K562 (cell line): ENCODE measurements around the gene CSF1. TPM values are rescaled to one million over a fixed set of nuclear protein-coding genes. Genes with fewer than 3 reads are reported as not detected.

Source experiments
- ARID2 ChIP-seq: fragments of 450-650 bp; IDR thresholded peaks from 2 replicates; pipeline ENCODE4 v1.6.1; 2017; ENCODE audit warnings: antibody characterized with exemption, mild to moderate bottlenecking
- ATF7 ChIP-seq: fragments of 450-650 bp; IDR thresholded peaks from 2 replicates; pipeline ENCODE4 v1.7.1; 2014; ENCODE audit warnings: mild to moderate bottlenecking, moderate library complexity
- CBX2 ChIP-seq: fragments of 200-600 bp; sonication (generic); IDR thresholded peaks from one replicate; pipeline ENCODE4 v1.6.1; 2012; ENCODE audit warnings: mild to moderate bottlenecking, low read length, inconsistent platforms; ENCODE audit not compliant: insufficient read depth, poor library complexity, severe bottlenecking
- E2F6 ChIP-seq, 2 experiments: IDR thresholded peaks; 2 replicates each; pipeline ENCODE4 v1.6.1; 2011; ENCODE audit warnings: borderline replicate concordance in 1 of 2, control low read depth in 1 of 2, low read depth in 1 of 2, low read length in 1 of 2, mild to moderate bottlenecking in 1 of 2, mixed read lengths in 1 of 2, moderate library complexity in 1 of 2; ENCODE audit not compliant: insufficient read depth in 1 of 2, insufficient read length in 1 of 2, poor library complexity in 1 of 2, severe bottlenecking in 1 of 2; ENCODE audit errors: extremely low read depth in 1 of 2
- EP400 ChIP-seq: fragments of 450-650 bp; IDR thresholded peaks from 2 replicates; pipeline ENCODE4 v1.6.1; 2017; ENCODE audit warnings: antibody characterized with exemption, mild to moderate bottlenecking, moderate library complexity
- ETV5 ChIP-seq: sonication (generic); formaldehyde crosslinking; IDR thresholded peaks from 2 replicates; pipeline ENCODE4 v1.4.0; 2020; ENCODE audit warnings: low read depth, mild to moderate bottlenecking, missing genetic modification reagents
- FOXM1 ChIP-seq, 2 experiments: fragments of 450-650 bp in 1 of 2; sonication (generic) in 1 of 2; formaldehyde crosslinking in 1 of 2; IDR thresholded peaks; 2 replicates each; pipeline versions ENCODE4 v1.6.1 to v1.9.0; 2017 to 2022; ENCODE audit warnings: low read depth in 2 of 2, mild to moderate bottlenecking in 2 of 2, missing genetic modification reagents in 1 of 2, moderate library complexity in 1 of 2
- HDAC8 ChIP-seq: fragments of 450-650 bp; IDR thresholded peaks from 2 replicates; pipeline ENCODE4 v1.6.1; 2016; ENCODE audit warnings: mild to moderate bottlenecking, missing genetic modification characterization, moderate library complexity, missing compliant biosample characterization
- HSF4 ChIP-seq: fragments of 250-450 bp; sonication (Bioruptor Pico); IDR thresholded peaks from 2 replicates; pipeline ENCODE4 v2.1.2; 2022; ENCODE audit warnings: mild to moderate bottlenecking, moderate library complexity, borderline replicate concordance
- KLF10 ChIP-seq: fragments of 250-450 bp; sonication (Bioruptor Pico); IDR thresholded peaks from 2 replicates; pipeline ENCODE4 v1.6.1; 2021; ENCODE audit warnings: matching md5 sums
- NONO ChIP-seq, 2 experiments: fragments of 200-400 bp in 1 of 2; fragments of 450-650 bp in 1 of 2; formaldehyde crosslinking in 1 of 2; IDR thresholded peaks; 2 replicates each; pipeline ENCODE4 v1.6.1; 2017; ENCODE audit warnings: low read depth in 2 of 2, mild to moderate bottlenecking in 2 of 2, moderate library complexity in 2 of 2, low read length in 1 of 2
- NR4A1 ChIP-seq, 2 experiments: fragments of 250-450 bp in 1 of 2; fragments of 450-650 bp in 1 of 2; sonication (Bioruptor Pico) in 1 of 2; IDR thresholded peaks; 2 replicates each; pipeline versions ENCODE4 v1.4.0 to v1.6.1; 2016 to 2020; ENCODE audit warnings: mild to moderate bottlenecking in 2 of 2, missing compliant biosample characterization in 1 of 2, missing genetic modification characterization in 1 of 2, moderate library complexity in 1 of 2
- POLR2A ChIP-seq: fragments of 450-650 bp; conservative IDR thresholded peaks from 2 replicates; pipeline ENCODE4 v1.6.1; 2016
- SAFB2 ChIP-seq: fragments of 200-400 bp; formaldehyde crosslinking; IDR thresholded peaks from 2 replicates; pipeline ENCODE4 v1.6.1; 2018; ENCODE audit warnings: borderline replicate concordance, low read length, low read depth, moderate library complexity; ENCODE audit not compliant: severe bottlenecking
- SMARCA4 ChIP-seq: fragments of 450-650 bp; IDR thresholded peaks from 2 replicates; pipeline ENCODE4 v1.6.1; 2016
- TRIM24 ChIP-seq, 2 experiments: fragments of 450-650 bp; IDR thresholded peaks; 2 replicates each; pipeline ENCODE4 v1.6.1; 2016
- WHSC1 ChIP-seq: IDR thresholded peaks from one replicate; pipeline ENCODE4 v1.6.1; 2012; ENCODE audit warnings: low read length, control low read depth, inconsistent platforms
- ZBTB17 ChIP-seq: fragments of 450-650 bp; formaldehyde crosslinking; IDR thresholded peaks from 2 replicates; pipeline ENCODE4 v1.4.0; 2020; ENCODE audit warnings: mild to moderate bottlenecking
- polyA plus RNA-seq, 8 experiments: library from polyadenylated mRNA; depleted of rRNA in 4 of 8; stranded (reverse) in 5 of 8; unstranded in 3 of 8; fragments of >200 nt; fragmentation: Nextera tagmentation in 2 of 8; fragmentation: Illumina TruSeq in 1 of 8; extraction: Ambion mirVana in 2 of 8; extraction: Trizol in 1 of 8; gene quantifications; 2 replicates each; pipeline versions ENCODE4 v1.2.1 to v1.2.3, GENCODE V29; 2011 to 2014; ENCODE audit warnings: inconsistent platforms in 1 of 8, missing spikeins in 1 of 8
- total RNA-seq, 7 experiments: library from RNA; depleted of rRNA in 6 of 7; stranded (reverse); fragments of >200 nt in 6 of 7; fragmentation: Illumina TruSeq in 2 of 7; extraction: Trizol in 2 of 7; gene quantifications; 2 replicates each; pipeline versions ENCODE4 v1.2.1 to v1.2.3, GENCODE V29; 2011 to 2021; ENCODE audit warnings: low replicate concordance in 1 of 7
- TF ChIP-seq, protein P1 (sequence below): fragments of 250-450 bp; sonication (Bioruptor Pico); IDR thresholded peaks from 2 replicates; pipeline ENCODE4 v1.5.0; 2021; ENCODE audit warnings: mild to moderate bottlenecking, borderline replicate concordance
- TF ChIP-seq, protein P2 (sequence below): sonication (generic); formaldehyde crosslinking; IDR thresholded peaks from 2 replicates; pipeline ENCODE4 v1.5.0; 2020; ENCODE audit warnings: missing genetic modification reagents
- TF ChIP-seq, protein P3 (sequence below): IDR thresholded peaks from 2 replicates; pipeline ENCODE4 v1.6.1; 2016; ENCODE audit warnings: missing genetic modification characterization, missing compliant biosample characterization

The CSF1 gene
- total and polyA plus RNA-seq, 9 of the 15 experiments (the other 6 are each of a cell fraction or from before 2014, with no cell fraction given), result 0.18 to 11.8 (median 2.8) TPM

DNA sequence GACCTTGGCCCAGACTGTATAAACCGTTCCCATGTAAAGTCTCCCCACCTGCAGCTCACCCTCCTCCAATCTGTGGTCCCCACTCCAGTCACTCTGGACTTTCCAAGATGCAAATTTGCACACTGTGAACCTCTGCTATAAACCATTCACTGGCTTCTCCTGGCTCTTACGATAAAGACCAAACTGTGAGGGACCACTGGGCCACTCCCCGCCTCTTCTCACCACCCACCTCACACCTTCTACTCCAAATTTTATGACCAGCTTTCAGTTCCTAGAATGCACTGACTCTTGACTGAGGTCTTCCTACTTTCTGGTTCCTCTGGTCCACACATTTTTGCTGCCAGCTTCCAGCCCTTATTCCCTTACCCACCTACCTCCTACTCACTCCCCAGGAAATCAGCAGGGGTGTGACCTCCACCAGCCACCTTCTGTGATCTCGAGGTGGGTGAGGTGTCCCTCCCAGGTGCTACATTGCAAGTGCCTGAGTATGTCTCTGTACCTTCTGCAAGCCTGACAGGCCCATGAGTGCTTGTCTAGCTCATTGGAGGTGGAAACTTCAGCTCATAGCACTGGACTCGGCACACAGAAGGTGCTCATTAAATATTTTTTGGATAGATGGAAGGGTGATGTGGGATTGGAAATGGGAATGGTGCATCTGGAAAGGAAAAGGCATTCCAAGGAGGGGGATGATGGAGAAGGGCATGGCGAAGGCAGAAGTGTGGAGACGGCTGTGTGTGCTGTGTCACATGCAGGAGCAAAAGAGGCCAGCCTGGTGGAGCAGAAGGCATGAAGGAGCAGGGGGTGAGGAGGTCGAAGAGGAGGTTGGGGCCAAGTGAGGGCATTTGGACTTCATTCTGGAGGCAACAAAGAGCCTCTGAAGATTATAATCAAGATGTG, 15.6 kb upstream of the CSF1 start (continued):
- TF ChIP-seq ETV5 (CRISPR knock-in tag), result peak; percentile 7; the same call in 1 of the 2 replicates
- TF ChIP-seq E2F6 (IDR thresholded peaks at IDR 0.05; ENCODE audit: borderline replicate concordance in 1 of 2, extremely low read depth in 1 of 2, insufficient read depth in 1 of 2, insufficient read length in 1 of 2, low read depth in 1 of 2, low read length in 1 of 2, poor library complexity in 1 of 2, severe bottlenecking in 1 of 2), result no peak
- no peak for TF ChIP-seq KLF10
- no peak for TF ChIP-seq WHSC1
- TF ChIP-seq HSF4 (CRISPR knock-in tag), result no peak
- no peak for TF ChIP-seq SAFB2
- no peak for TF ChIP-seq SMARCA4
- TF ChIP-seq, protein P1, sequence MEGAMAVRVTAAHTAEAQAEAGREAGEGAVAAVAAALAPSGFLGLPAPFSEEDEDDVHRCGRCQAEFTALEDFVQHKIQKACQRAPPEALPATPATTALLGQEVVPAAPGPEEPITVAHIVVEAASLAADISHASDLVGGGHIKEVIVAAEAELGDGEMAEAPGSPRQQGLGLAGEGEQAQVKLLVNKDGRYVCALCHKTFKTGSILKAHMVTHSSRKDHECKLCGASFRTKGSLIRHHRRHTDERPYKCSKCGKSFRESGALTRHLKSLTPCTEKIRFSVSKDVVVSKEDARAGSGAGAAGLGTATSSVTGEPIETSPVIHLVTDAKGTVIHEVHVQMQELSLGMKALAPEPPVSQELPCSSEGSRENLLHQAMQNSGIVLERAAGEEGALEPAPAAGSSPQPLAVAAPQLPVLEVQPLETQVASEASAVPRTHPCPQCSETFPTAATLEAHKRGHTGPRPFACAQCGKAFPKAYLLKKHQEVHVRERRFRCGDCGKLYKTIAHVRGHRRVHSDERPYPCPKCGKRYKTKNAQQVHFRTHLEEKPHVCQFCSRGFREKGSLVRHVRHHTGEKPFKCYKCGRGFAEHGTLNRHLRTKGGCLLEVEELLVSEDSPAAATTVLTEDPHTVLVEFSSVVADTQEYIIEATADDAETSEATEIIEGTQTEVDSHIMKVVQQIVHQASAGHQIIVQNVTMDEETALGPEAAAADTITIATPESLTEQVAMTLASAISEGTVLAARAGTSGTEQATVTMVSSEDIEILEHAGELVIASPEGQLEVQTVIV (CRISPR knock-in tag), result 0 out of 2 replicates have a peak, but pooled peaks have one; percentile 24
- TF ChIP-seq, protein P2, sequence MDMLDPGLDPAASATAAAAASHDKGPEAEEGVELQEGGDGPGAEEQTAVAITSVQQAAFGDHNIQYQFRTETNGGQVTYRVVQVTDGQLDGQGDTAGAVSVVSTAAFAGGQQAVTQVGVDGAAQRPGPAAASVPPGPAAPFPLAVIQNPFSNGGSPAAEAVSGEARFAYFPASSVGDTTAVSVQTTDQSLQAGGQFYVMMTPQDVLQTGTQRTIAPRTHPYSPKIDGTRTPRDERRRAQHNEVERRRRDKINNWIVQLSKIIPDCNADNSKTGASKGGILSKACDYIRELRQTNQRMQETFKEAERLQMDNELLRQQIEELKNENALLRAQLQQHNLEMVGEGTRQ (CRISPR knock-in tag), result no peak
- TF ChIP-seq FOXM1 (IDR thresholded peaks at IDR 0.05; ENCODE audit: low read depth), result no peak
- no peak for TF ChIP-seq FOXM1 (CRISPR knock-in tag; IDR thresholded peaks at IDR 0.05; ENCODE audit: low read depth)
- no peak for TF ChIP-seq EP400
- TF ChIP-seq, protein P3, sequence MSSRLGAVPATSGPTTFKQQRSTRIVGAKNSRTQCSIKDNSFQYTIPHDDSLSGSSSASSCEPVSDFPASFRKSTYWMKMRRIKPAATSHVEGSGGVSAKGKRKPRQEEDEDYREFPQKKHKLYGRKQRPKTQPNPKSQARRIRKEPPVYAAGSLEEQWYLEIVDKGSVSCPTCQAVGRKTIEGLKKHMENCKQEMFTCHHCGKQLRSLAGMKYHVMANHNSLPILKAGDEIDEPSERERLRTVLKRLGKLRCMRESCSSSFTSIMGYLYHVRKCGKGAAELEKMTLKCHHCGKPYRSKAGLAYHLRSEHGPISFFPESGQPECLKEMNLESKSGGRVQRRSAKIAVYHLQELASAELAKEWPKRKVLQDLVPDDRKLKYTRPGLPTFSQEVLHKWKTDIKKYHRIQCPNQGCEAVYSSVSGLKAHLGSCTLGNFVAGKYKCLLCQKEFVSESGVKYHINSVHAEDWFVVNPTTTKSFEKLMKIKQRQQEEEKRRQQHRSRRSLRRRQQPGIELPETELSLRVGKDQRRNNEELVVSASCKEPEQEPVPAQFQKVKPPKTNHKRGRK (tag), result no peak
- no peak for TF ChIP-seq CBX2
- TF ChIP-seq HDAC8 (tag), result no peak
- no peak for TF ChIP-seq ATF7
- no peak for TF ChIP-seq POLR2A
- peak; percentile 58; the same call in 1 of the 2 replicates for TF ChIP-seq ZBTB17 (CRISPR knock-in tag)
- no peak for TF ChIP-seq TRIM24 (IDR thresholded peaks at IDR 0.05)
- no peak for TF ChIP-seq NONO (IDR thresholded peaks at IDR 0.05; ENCODE audit: low read depth in 2 of 2, low read length in 1 of 2)
- no peak for TF ChIP-seq ARID2
- 0 out of 2 replicates have a peak, but pooled peaks have one; percentile 27 for TF ChIP-seq NR4A1 (CRISPR knock-in tag; IDR thresholded peaks at IDR 0.05)
- no peak; the same call in 1 of the 2 replicates for TF ChIP-seq NR4A1 (tag; IDR thresholded peaks at IDR 0.05)
